HL-60 (cell line): Measurements from ENCODE around the gene RAI2.

Experiments used
- DNase-seq, 2 experiments: peaks; one replicate each; pipeline ENCODE4 v3.0.0-alpha.2; 2010 to 2020; ENCODE audit warnings: low read depth in 1 of 2, low spot score in 1 of 2
- H3K27ac ChIP-seq: fragments of 250-450 bp; sonication (Bioruptor Pico); replicated peaks from 2 replicates; pipeline ENCODE4 v1.5.1; 2020; ENCODE audit warnings: mild to moderate bottlenecking, moderate library complexity
- H3K27me3 ChIP-seq: fragments of 250-450 bp; sonication (Bioruptor Pico); 2 replicates; pipeline ENCODE4 v1.5.1; 2021; ENCODE audit warnings: mild to moderate bottlenecking, moderate library complexity; ENCODE audit not compliant: insufficient read depth, poor library complexity, severe bottlenecking
- H3K4me3 ChIP-seq: replicated peaks from 2 replicates; pipeline ENCODE4 v1.5.1; 2011; ENCODE audit warnings: mild to moderate bottlenecking, control low read depth, low read length; ENCODE audit not compliant: insufficient read depth
- CTCF ChIP-seq: IDR thresholded peaks from one replicate; pipeline ENCODE4 v1.5.1; 2011; ENCODE audit warnings: low read length, control low read depth, inconsistent platforms; ENCODE audit not compliant: insufficient read depth
- GABPA ChIP-seq: IDR thresholded peaks from 2 replicates; pipeline ENCODE4 v1.6.1; 2012; ENCODE audit warnings: low read depth
- POLR2AphosphoS5 ChIP-seq: IDR thresholded peaks from 2 replicates; pipeline ENCODE4 v1.6.1; 2012; ENCODE audit warnings: low read depth
- REST ChIP-seq: IDR thresholded peaks from 2 replicates; pipeline ENCODE4 v1.6.1; 2012; ENCODE audit warnings: low read depth; ENCODE audit not compliant: insufficient replicate concordance
- SPI1 ChIP-seq: IDR thresholded peaks from 2 replicates; pipeline ENCODE4 v1.6.1; 2012; ENCODE audit warnings: low read depth, mild to moderate bottlenecking, borderline replicate concordance

Gene RAI2

GRCh38 chrX:17803449-17803848 lies 57.6 kb downstream of the RAI2 start:
- no peak for DNase-seq
- no peaks in the 10 kb centered on the region for H3K27me3 ChIP-seq
- TF ChIP-seq GABPA: no peak
- TF ChIP-seq SPI1: no peak
- no peak for TF ChIP-seq CTCF
- no peak for TF ChIP-seq POLR2AphosphoS5
- TF ChIP-seq REST: no peak
- H3K4me3 ChIP-seq: no peak overlapping the region
- no peak overlapping the region for H3K27ac ChIP-seq

- TF ChIP-seq CTCF (no peak), REST (no peak), SPI1 (no peak), GABPA (no peak)
- Histone ChIP-seq H3K27me3 (no peaks in the 10 kb centered on the region), H3K4me3 (no peak overlapping the region), H3K27ac (no peak overlapping the region)
- no peak for DNase-seq
These were observed 58.3 kb downstream of the RAI2 start for GRCh38 chrX:17802756-17803155.

GRCh38 chrX:17801431-17801830 lies 59.7 kb downstream of the RAI2 start:
- no peaks in the 10 kb centered on the region for H3K27me3 ChIP-seq
- TF ChIP-seq SPI1: no peak
- no peak for TF ChIP-seq CTCF
- no peak for TF ChIP-seq GABPA
- TF ChIP-seq REST: no peak
- no peak for TF ChIP-seq POLR2AphosphoS5
- no peak for DNase-seq
- no peak overlapping the region for H3K27ac ChIP-seq
- H3K4me3 ChIP-seq: no peak overlapping the region
